OCI-LY7 (cell line): ENCODE measurements around the gene RLN3. TPM values are rescaled to one million over a fixed set of nuclear protein-coding genes. Genes with fewer than 3 reads are reported as not detected.

ENCODE experiments used
- BruUV-seq: library from RNA; stranded (reverse); fragments of 400-500 nt; replicated peaks from 2 replicates; lab custom pipeline; 2021; lab: Mats Ljungman, UMichigan
- CTCF ChIA-PET: fragments of 300-600 bp; sonication (Branson Sonifier 250); formaldehyde crosslinking; loops from one replicate; lab custom pipeline; 2022; ENCODE audit warnings: antibody characterized with exemption; ENCODE audit not compliant: unreplicated experiment; lab: Charles Lee
- POLR2A ChIA-PET: fragments of 300-600 bp; sonication (Branson Sonifier 250); formaldehyde crosslinking; loops from one replicate; lab custom pipeline; 2022; ENCODE audit warnings: antibody characterized with exemption; lab: Charles Lee
- DNase-seq: peaks from one replicate; pipeline ENCODE4 v3.0.0-alpha.2; 2015; ENCODE audit warnings: low spot score
- H2AFZ ChIP-seq: fragments of 200-600 bp; sonication (generic), shearing (Covaris generic); 2 replicates; pipeline ENCODE4 v1.6.1; 2014; ENCODE audit warnings: mild to moderate bottlenecking, antibody characterized with exemption, low read length, moderate library complexity
- H3K27ac ChIP-seq: fragments of 200-600 bp; sonication (generic); 2 replicates; pipeline ENCODE4 v1.5.1; 2014; ENCODE audit warnings: mixed run types, low read depth, mild to moderate bottlenecking, moderate library complexity, low read length, inconsistent platforms; ENCODE audit not compliant: poor library complexity, severe bottlenecking
- H3K36me3 ChIP-seq: fragments of 200-600 bp; sonication (generic); 2 replicates; pipeline ENCODE4 v1.6.1; 2014; ENCODE audit warnings: mild to moderate bottlenecking, antibody characterized with exemption, low read length, moderate library complexity, mixed read lengths; ENCODE audit not compliant: insufficient read depth
- H3K4me1 ChIP-seq: fragments of 200-600 bp; sonication (generic); 2 replicates; pipeline ENCODE4 v1.5.1; 2014; ENCODE audit warnings: mild to moderate bottlenecking, low read length; ENCODE audit not compliant: insufficient read depth, poor library complexity, severe bottlenecking
- H3K4me2 ChIP-seq: fragments of 200-600 bp; sonication (generic); 2 replicates; pipeline ENCODE4 v1.6.1; 2014; ENCODE audit warnings: mild to moderate bottlenecking, low read length
- H3K4me3 ChIP-seq: fragments of 200-600 bp; sonication (generic); 2 replicates; pipeline ENCODE4 v1.5.1; 2014; ENCODE audit warnings: mild to moderate bottlenecking, low read depth, low read length; ENCODE audit not compliant: poor library complexity, severe bottlenecking
- H3K79me2 ChIP-seq: fragments of 200-600 bp; sonication (generic); 2 replicates; pipeline ENCODE4 v1.6.1; 2016; ENCODE audit warnings: low read depth, mild to moderate bottlenecking, low read length, moderate library complexity, mixed read lengths; ENCODE audit not compliant: insufficient read depth
- H3K9me2 ChIP-seq: fragments of 200-600 bp; sonication (generic); 2 replicates; pipeline ENCODE4 v1.6.1; 2016; ENCODE audit warnings: mild to moderate bottlenecking, low read length, mixed read lengths; ENCODE audit not compliant: insufficient read depth
- H3K9me3 ChIP-seq: fragments of 200-600 bp; sonication (generic); 2 replicates; pipeline ENCODE4 v1.6.1; 2014; ENCODE audit warnings: mild to moderate bottlenecking, mixed run types, low read length, mixed read lengths
- H4K20me1 ChIP-seq: fragments of 200-600 bp; sonication (generic); 2 replicates; pipeline ENCODE4 v1.6.1; 2014; ENCODE audit warnings: mild to moderate bottlenecking, antibody characterized with exemption, low read length, moderate library complexity, mixed read lengths; ENCODE audit not compliant: insufficient read depth
- CTCF ChIP-seq: fragments of 200-600 bp; sonication (generic); conservative IDR thresholded peaks from 2 replicates; pipeline ENCODE4 v1.5.1; 2014; ENCODE audit warnings: mild to moderate bottlenecking, antibody characterized with exemption, low read length, moderate library complexity, mixed read lengths
- EZH2phosphoT487 ChIP-seq: fragments of 200-600 bp; sonication (generic); IDR thresholded peaks from 2 replicates; pipeline ENCODE4 v1.6.1; 2018; ENCODE audit warnings: low read depth, borderline replicate concordance, mild to moderate bottlenecking, mixed run types, antibody characterized with exemption, low read length, moderate library complexity, mixed read lengths
- intact Hi-C: fragments of 100-400 bp; cut with micrococcal nuclease; formaldehyde crosslinking; loops from one replicate; pipeline ENCODE4 v1.10.0; 2022; ENCODE audit not compliant: unreplicated experiment
- total RNA-seq, 2 experiments: library from RNA; depleted of rRNA in 1 of 2; stranded (reverse); fragments of >200 nt in 1 of 2; shearing (Covaris generic) in 1 of 2; gene quantifications; 2 replicates each; pipeline ENCODE4 v1.2.3, GENCODE V29; 2014 to 2022

The RLN3 gene
- total RNA-seq, 2 experiments from 2014 or later: not detected

GRCh38 chr19:14056741-14057356 is 28.9 kb downstream of the RLN3 start:
- ChIA-PET CTCF (interaction anchor here (1.2 kb wide), 1 partner anchor 15 kb away, joined by 3 read pairs; the partner anchor contains the start of gene MISP3), POLR2A (interaction anchor here (0.5 kb wide), 1 partner anchor 349 kb away, joined by 6 read pairs; no protein-coding TSS in a partner anchor)
- Histone ChIP-seq H3K79me2 (no peaks in the 10 kb centered on the region), H3K9me2 (no peaks in the 10 kb centered on the region), H3K36me3 (no peaks in the 10 kb centered on the region), H3K4me2 (no peak overlapping the region), H3K9me3 (no peaks in the 10 kb centered on the region), H3K4me3 (no peak overlapping the region), H2AFZ (no peak overlapping the region), H3K27ac (no peak overlapping the region), H3K4me1 (peaks cover 6% of the 10 kb centered on the region), H4K20me1 (no peaks in the 10 kb centered on the region)
- BruUV-seq: no TSS peak
- intact Hi-C loops: no loop called here
- DNase-seq: no peak
- no peak for TF ChIP-seq EZH2phosphoT487
- TF ChIP-seq CTCF: no peak

- POLR2A ChIA-PET: no interaction called here
- intact Hi-C loops: no loop called here
- no peaks in the 10 kb centered on the region for H4K20me1 ChIP-seq
These were observed 30.5 kb downstream of the RLN3 start for GRCh38 chr19:14058182-14059092.

More at GRCh38 chr19:14058182-14059092, 30.5 kb downstream of the RLN3 start:
- Histone ChIP-seq H3K27ac (no peak overlapping the region), H2AFZ (no peak overlapping the region), H3K4me3 (no peak overlapping the region), H3K4me2 (no peak overlapping the region), H3K4me1 (peaks cover 6% of the 10 kb centered on the region), H3K9me2 (no peaks in the 10 kb centered on the region), H3K9me3 (no peaks in the 10 kb centered on the region), H3K79me2 (no peaks in the 10 kb centered on the region), H3K36me3 (no peaks in the 10 kb centered on the region)
- BruUV-seq: no TSS peak
- CTCF ChIA-PET: interaction anchor here (0.8 kb wide), 1 partner anchor 78 kb away, joined by 3 read pairs; the partner anchor contains the start of gene ASF1B
- DNase-seq: no peak
- no peak for TF ChIP-seq CTCF
- no peak for TF ChIP-seq EZH2phosphoT487
